Neural cell (in vitro differentiated cells): ENCODE measurements around the gene RALGPS1. TPM values are rescaled to one million over a fixed set of nuclear protein-coding genes. Genes with fewer than 3 reads are reported as not detected.

ENCODE experiments used
- H2AFZ ChIP-seq: fragments of 200-600, 300-800 bp; sonication (generic), shearing (Covaris generic); 2 replicates; pipeline ENCODE4 v1.6.0; 2014; ENCODE audit warnings: low read depth, mild to moderate bottlenecking, antibody characterized with exemption, low read length, moderate library complexity
- H3F3A ChIP-seq: fragments of 200-600 bp; shearing (Covaris generic); 2 replicates; pipeline ENCODE4 v1.6.1; 2016; ENCODE audit warnings: mild to moderate bottlenecking, moderate library complexity, mixed read lengths, antibody characterized with exemption, low read length; ENCODE audit not compliant: insufficient read depth, poor library complexity, severe bottlenecking
- H3K27ac ChIP-seq: fragments of 200-600, 300-800 bp; sonication (generic), shearing (Covaris generic); 2 replicates; pipeline ENCODE4 v1.5.1; 2014; ENCODE audit warnings: mild to moderate bottlenecking, low read length, moderate library complexity
- H3K27me3 ChIP-seq: fragments of 300-800, 200-600 bp; sonication (generic), shearing (Covaris generic); 2 replicates; pipeline ENCODE4 v1.6.0; 2014; ENCODE audit warnings: mild to moderate bottlenecking, low read depth, low read length, moderate library complexity; ENCODE audit not compliant: insufficient read depth
- H3K36me3 ChIP-seq: fragments of 300-800, 200-600 bp; sonication (generic), shearing (Covaris generic); 2 replicates; pipeline ENCODE4 v1.5.1; 2014; ENCODE audit warnings: mild to moderate bottlenecking, antibody characterized with exemption, low read length, moderate library complexity; ENCODE audit not compliant: insufficient read depth
- H3K4me2 ChIP-seq: fragments of 300-800, 200-600 bp; sonication (generic), shearing (Covaris generic); 2 replicates; pipeline ENCODE4 v1.6.0; 2014; ENCODE audit warnings: mild to moderate bottlenecking, low read length
- H3K4me3 ChIP-seq: fragments of 300-800, 200-600 bp; sonication (generic), shearing (Covaris generic); 2 replicates; pipeline ENCODE4 v1.5.1; 2014; ENCODE audit warnings: mild to moderate bottlenecking, low read length, moderate library complexity
- H3K79me2 ChIP-seq: fragments of 200-600 bp; shearing (Covaris generic); replicated peaks from 2 replicates; pipeline ENCODE4 v1.6.0; 2014; ENCODE audit warnings: mild to moderate bottlenecking, low read length, moderate library complexity; ENCODE audit not compliant: insufficient read depth
- H3K9ac ChIP-seq: fragments of 300-800, 200-600 bp; sonication (generic), shearing (Covaris generic); 2 replicates; pipeline ENCODE4 v1.6.1; 2016; ENCODE audit warnings: mild to moderate bottlenecking, low read length, mixed read lengths
- H3K9me2 ChIP-seq: fragments of 200-600 bp; shearing (Covaris generic); 2 replicates; pipeline ENCODE4 v1.6.1; 2016; ENCODE audit warnings: mild to moderate bottlenecking, low read length, mixed read lengths; ENCODE audit not compliant: insufficient read depth
- H3K9me3 ChIP-seq: fragments of 200-600, 300-800 bp; sonication (generic), shearing (Covaris generic); 2 replicates; pipeline ENCODE4 v1.6.1; 2016; ENCODE audit warnings: mild to moderate bottlenecking, mixed run types, low read length, moderate library complexity, mixed read lengths
- H4K20me1 ChIP-seq: fragments of 200-600 bp; shearing (Covaris generic); 2 replicates; pipeline ENCODE4 v1.6.1; 2016; ENCODE audit warnings: mild to moderate bottlenecking, mixed run types; ENCODE audit not compliant: insufficient read depth
- CTCF ChIP-seq: fragments of 450-650 bp; IDR thresholded peaks from 2 replicates; pipeline ENCODE4 v1.5.1; 2014; ENCODE audit warnings: antibody characterized with exemption, mild to moderate bottlenecking, moderate library complexity; ENCODE audit not compliant: poor library complexity, severe bottlenecking
- EP300 ChIP-seq: fragments of 450-650 bp; conservative IDR thresholded peaks from 2 replicates; pipeline ENCODE4 v1.6.1; 2014; ENCODE audit warnings: antibody characterized with exemption, mild to moderate bottlenecking, moderate library complexity; ENCODE audit not compliant: poor library complexity, severe bottlenecking
- EZH2 ChIP-seq: fragments of 200-600, 300-800 bp; shearing (Covaris generic), sonication (generic); IDR thresholded peaks from 2 replicates; pipeline ENCODE4 v1.6.1; 2014; ENCODE audit warnings: antibody characterized with exemption, low read length, borderline replicate concordance, mild to moderate bottlenecking; ENCODE audit not compliant: insufficient read depth, poor library complexity, severe bottlenecking
- MXI1 ChIP-seq: fragments of 450-650 bp; conservative IDR thresholded peaks from 2 replicates; pipeline ENCODE4 v1.6.1; 2014; ENCODE audit warnings: antibody characterized with exemption, mild to moderate bottlenecking; ENCODE audit not compliant: poor library complexity, severe bottlenecking
- POLR2AphosphoS5 ChIP-seq: IDR thresholded peaks from 2 replicates; pipeline ENCODE4 v1.6.1; 2012
- RAD21 ChIP-seq: fragments of 450-650 bp; conservative IDR thresholded peaks from 2 replicates; pipeline ENCODE4 v1.6.1; 2014; ENCODE audit warnings: antibody characterized with exemption, mild to moderate bottlenecking, moderate library complexity
- REST ChIP-seq: IDR thresholded peaks from 2 replicates; pipeline ENCODE4 v1.6.1; 2012; ENCODE audit warnings: borderline replicate concordance
- SMC3 ChIP-seq: fragments of 450-650 bp; conservative IDR thresholded peaks from 2 replicates; pipeline ENCODE4 v1.6.1; 2014; ENCODE audit warnings: antibody characterized with exemption, mild to moderate bottlenecking, moderate library complexity; ENCODE audit not compliant: poor library complexity
- TAF1 ChIP-seq: IDR thresholded peaks from 2 replicates; pipeline ENCODE4 v1.6.1; 2012; ENCODE audit warnings: low read depth
- polyA plus RNA-seq: library from polyadenylated mRNA; depleted of rRNA; stranded (reverse); fragments of >200 nt; gene quantifications from 2 replicates; pipeline ENCODE4 v1.2.3, GENCODE V29; 2014

RALGPS1 gene
- polyA plus RNA-seq, 1 donor from 2014 or later, result 37.1 TPM

GRCh38 chr9:127091526-127091925, 176.9 kb downstream of the RALGPS1 start:
- Histone ChIP-seq H3K9ac (no peak overlapping the region), H3K9me3 (no peaks in the 10 kb centered on the region), H3F3A (no peaks in the 10 kb centered on the region), H4K20me1 (no peaks in the 10 kb centered on the region), H3K4me3 (no peak overlapping the region), H2AFZ (no peak overlapping the region), H3K79me2 (no peaks in the 10 kb centered on the region), H3K27ac (no peak overlapping the region), H3K36me3 (no peaks in the 10 kb centered on the region), H3K9me2 (no peaks in the 10 kb centered on the region), H3K27me3 (no peaks in the 10 kb centered on the region), H3K4me2 (no peak overlapping the region)
- TF ChIP-seq TAF1 (no peak), EZH2 (no peak), RAD21 (no peak), MXI1 (no peak), CTCF (no peak), EP300 (no peak), REST (no peak), POLR2AphosphoS5 (no peak), SMC3 (no peak)

GRCh38 chr9:127092041-127092608, 177.5 kb downstream of the RALGPS1 start:
- Histone ChIP-seq H3K4me3 (no peak overlapping the region), H3K27ac (no peak overlapping the region), H3K9me3 (no peaks in the 10 kb centered on the region), H3K4me2 (no peak overlapping the region), H3K79me2 (no peaks in the 10 kb centered on the region), H3K9me2 (no peaks in the 10 kb centered on the region), H3F3A (no peaks in the 10 kb centered on the region), H2AFZ (no peak overlapping the region), H3K36me3 (no peaks in the 10 kb centered on the region), H3K27me3 (no peaks in the 10 kb centered on the region), H3K9ac (no peak overlapping the region), H4K20me1 (no peaks in the 10 kb centered on the region)
- no peak for TF ChIP-seq POLR2AphosphoS5
- TF ChIP-seq CTCF, result no peak
- no peak for TF ChIP-seq TAF1
- no peak for TF ChIP-seq EZH2
- TF ChIP-seq RAD21, result no peak
- no peak for TF ChIP-seq EP300
- no peak for TF ChIP-seq SMC3
- TF ChIP-seq MXI1, result no peak
- no peak for TF ChIP-seq REST
